Endothelial cell of umbilical vein (primary cell): ENCODE measurements around the gene PARK7. TPM values are rescaled to one million over a fixed set of nuclear protein-coding genes. Genes with fewer than 3 reads are reported as not detected.

Source experiments
- BruUV-seq: library from RNA; stranded (reverse); fragments of 400-500 nt; replicated peaks from 2 replicates; lab custom pipeline; 2021; lab: Mats Ljungman, UMichigan
- CTCF ChIA-PET: fragments of 300-600, 350-600 bp; sonication (Branson Sonifier 250); formaldehyde crosslinking; loops from one replicate; lab custom pipeline; 2021; ENCODE audit warnings: antibody characterized with exemption, inconsistent platforms; lab: Charles Lee
- POLR2A ChIA-PET: fragments of 300-600, 350-600 bp; sonication (Branson Sonifier 250); formaldehyde crosslinking; loops from one replicate; lab custom pipeline; 2021; ENCODE audit warnings: antibody characterized with exemption, inconsistent platforms; lab: Charles Lee
- DNase-seq: peaks from one replicate; pipeline ENCODE4 v3.0.0-alpha.2; 2011; ENCODE audit warnings: low read depth, low spot score
- FAIRE-seq: peaks from 2 replicates; lab custom pipeline; 2011; peaks lifted over from hg19 to GRCh38; lab: Jason Lieb, UNC
- H2AFZ ChIP-seq: 2 replicates; pipeline ENCODE4 v1.6.0; 2012; ENCODE audit warnings: low read depth, low read length, control low read depth, inconsistent platforms
- H3K27ac ChIP-seq: 2 replicates; pipeline ENCODE4 v1.5.1; 2011; ENCODE audit warnings: low read depth, mild to moderate bottlenecking, control low read depth, low read length, moderate library complexity; ENCODE audit not compliant: insufficient read depth
- H3K27me3 ChIP-seq, 2 experiments: 2 replicates each; pipeline versions ENCODE4 v1.6.0 to v1.6.1; 2011; ENCODE audit warnings: low read length in 2 of 2, mixed read lengths in 1 of 2; ENCODE audit not compliant: control insufficient read depth in 2 of 2, insufficient read depth in 2 of 2
- H3K36me3 ChIP-seq, 2 experiments: 2 replicates in 1 of 2; 3 replicates in 1 of 2; pipeline ENCODE4 v1.5.1; 2011; ENCODE audit warnings: low read length in 2 of 2, mild to moderate bottlenecking in 1 of 2, moderate library complexity in 1 of 2; ENCODE audit not compliant: control insufficient read depth in 2 of 2, insufficient read depth in 2 of 2; ENCODE audit errors: extremely low read depth in 1 of 2
- H3K4me1 ChIP-seq: 3 replicates; pipeline ENCODE4 v1.5.1; 2011; ENCODE audit warnings: mild to moderate bottlenecking, low read length; ENCODE audit not compliant: control insufficient read depth, insufficient read depth; ENCODE audit errors: extremely low read depth
- H3K4me2 ChIP-seq: 2 replicates; pipeline ENCODE4 v1.6.1; 2011; ENCODE audit warnings: low read length, control low read depth, mixed read lengths; ENCODE audit not compliant: insufficient read depth
- H3K4me3 ChIP-seq, 3 experiments: fragments of 200-600 bp in 1 of 3; sonication (generic), shearing (Covaris generic) in 1 of 3; replicated peaks in 1 of 3; 2 replicates each; pipeline ENCODE4 v1.5.1; 2011 to 2016; ENCODE audit warnings: control low read depth in 3 of 3, low read length in 3 of 3, mild to moderate bottlenecking in 2 of 3, inconsistent platforms in 1 of 3, low read depth in 1 of 3, moderate library complexity in 1 of 3; ENCODE audit not compliant: insufficient read depth in 1 of 3
- H3K79me2 ChIP-seq: 2 replicates; pipeline ENCODE4 v1.6.0; 2012; ENCODE audit warnings: low read length, inconsistent platforms; ENCODE audit not compliant: control insufficient read depth, insufficient read depth
- H3K9ac ChIP-seq: replicated peaks from 2 replicates; pipeline ENCODE3; 2011; ENCODE audit warnings: low read length, control low read depth; ENCODE audit not compliant: insufficient read depth; ENCODE audit errors: extremely low read depth
- H3K9me1 ChIP-seq: replicated peaks from 3 replicates; pipeline ENCODE4 v1.6.0; 2011; ENCODE audit warnings: mild to moderate bottlenecking, low read length; ENCODE audit not compliant: control insufficient read depth, insufficient read depth; ENCODE audit errors: extremely low read depth
- H3K9me3 ChIP-seq: replicated peaks from 2 replicates; pipeline ENCODE4 v1.5.1; 2012; ENCODE audit warnings: low read length, inconsistent platforms; ENCODE audit not compliant: control insufficient read depth, insufficient read depth
- H4K20me1 ChIP-seq: replicated peaks from 2 replicates; pipeline ENCODE3; 2011; ENCODE audit warnings: mild to moderate bottlenecking, low read length; ENCODE audit not compliant: control insufficient read depth, insufficient read depth; ENCODE audit errors: extremely low read depth
- EZH2 ChIP-seq: IDR thresholded peaks from 2 replicates; pipeline ENCODE4 v1.6.1; 2012; ENCODE audit warnings: borderline replicate concordance, low read depth, mild to moderate bottlenecking, moderate library complexity, low read length, inconsistent platforms; ENCODE audit not compliant: severe bottlenecking
- FOS ChIP-seq: IDR thresholded peaks from 2 replicates; pipeline ENCODE4 v1.6.1; 2011; ENCODE audit warnings: mild to moderate bottlenecking, low read length, moderate library complexity, borderline replicate concordance; ENCODE audit not compliant: insufficient read depth
- GATA2 ChIP-seq: IDR thresholded peaks from 2 replicates; pipeline ENCODE4 v1.7.0; 2011; ENCODE audit warnings: low read depth, mild to moderate bottlenecking, moderate library complexity, mixed read lengths, low read length; ENCODE audit not compliant: insufficient read length, insufficient read depth
- JUN ChIP-seq: IDR thresholded peaks from 2 replicates; pipeline ENCODE4 v1.6.1; 2011; ENCODE audit warnings: borderline replicate concordance, low read depth; ENCODE audit not compliant: insufficient read length, insufficient read depth
- MYC ChIP-seq: IDR thresholded peaks from one replicate; pipeline ENCODE4 v1.6.1; 2011; ENCODE audit warnings: mild to moderate bottlenecking, low read depth, low read length
- POLR2A ChIP-seq: IDR thresholded peaks from 2 replicates; pipeline ENCODE4 v1.6.1; 2012; ENCODE audit warnings: low read depth, mild to moderate bottlenecking, control low read depth, low read length
- POLR2AphosphoS5 ChIP-seq: IDR thresholded peaks from 2 replicates; pipeline ENCODE4 v1.6.1; 2012; ENCODE audit warnings: low read depth, mild to moderate bottlenecking, control low read depth, low read length, moderate library complexity; ENCODE audit not compliant: insufficient read depth
- dilution Hi-C: fragments of 300-500 bp; cut with MboI; formaldehyde crosslinking; loops from one replicate; pipeline ENCODE4 v1.15.0; 2019; ENCODE audit warnings: low sequenced_read_pairs; ENCODE audit not compliant: extremely low pct_ligation_motif_present
- intact Hi-C: fragments of 100-400 bp; cut with micrococcal nuclease; formaldehyde crosslinking; loops from one replicate; pipeline ENCODE4 v1.10.0; 2022
- polyA plus RNA-seq, 4 experiments: library from polyadenylated mRNA; depleted of rRNA in 3 of 4; stranded (reverse) in 3 of 4; unstranded in 1 of 4; fragments of >200 nt; gene quantifications; 2 replicates each; pipeline versions ENCODE4 v1.2.1 to v1.2.3, GENCODE V29; 2011 to 2012; ENCODE audit warnings: missing spikeins in 1 of 4
- total RNA-seq: library from RNA; stranded (reverse); gene quantifications from 2 replicates; pipeline ENCODE4 v1.2.3, GENCODE V29; 2021
- TF ChIP-seq, protein P1 (sequence below): IDR thresholded peaks from 2 replicates; pipeline ENCODE4 v1.6.1; 2011; ENCODE audit not compliant: insufficient read depth, insufficient read length
- TF ChIP-seq, protein P2 (sequence below), 2 donors: IDR thresholded peaks; 1 replicate in 1 of 2; 2 replicates in 1 of 2; pipeline ENCODE4 v1.5.1; 2011; ENCODE audit warnings: low read length in 2 of 2, mild to moderate bottlenecking in 2 of 2, moderate library complexity in 2 of 2, control low read depth in 1 of 2, inconsistent platforms in 1 of 2, low read depth in 1 of 2; ENCODE audit not compliant: insufficient read depth in 1 of 2; ENCODE audit errors: extremely low read depth in 1 of 2

Gene PARK7
- total and polyA plus RNA-seq, 2 donors (not counting 3 experiments of a cell fraction or from before 2014, with no cell fraction given), result 203 to 294 TPM

DNA sequence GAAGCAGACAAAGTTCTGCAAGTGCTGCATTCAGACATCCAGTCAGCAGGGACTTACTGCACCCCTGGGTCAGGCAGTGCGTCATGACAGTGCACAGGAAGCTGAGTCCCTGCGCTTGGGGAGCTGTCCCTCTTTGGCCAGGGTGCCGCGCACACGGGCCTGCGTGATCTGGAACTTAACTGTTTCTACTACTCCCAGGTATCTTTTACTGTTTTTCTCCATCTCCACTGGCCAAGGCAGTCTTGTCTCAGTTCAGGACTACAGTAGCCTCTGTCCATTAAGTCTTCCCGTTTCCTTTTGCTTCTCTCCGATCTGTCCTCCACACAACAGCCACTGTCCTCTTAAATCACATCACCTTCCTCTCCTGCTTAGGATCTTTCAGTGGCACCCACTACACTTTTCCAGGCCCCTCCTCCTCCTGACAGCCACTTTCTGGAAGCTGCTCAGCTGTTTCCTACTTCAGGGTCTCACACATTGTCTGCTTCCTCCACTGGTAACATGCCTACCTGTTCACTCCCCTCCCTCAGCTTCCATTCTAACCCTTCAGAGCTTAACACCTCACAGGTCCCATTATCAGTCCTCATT lies 48.7 kb downstream of the PARK7 start:
- ChIA-PET POLR2A (no interaction called here), CTCF (no interaction called here)
- Histone ChIP-seq H3K27me3 (no peaks in the 10 kb centered on the region), H2AFZ (no peak overlapping the region), H3K4me3 (no peak overlapping the region), H3K27ac (no peak overlapping the region), H3K4me2 (no peak overlapping the region), H3K9me3 (no peaks in the 10 kb centered on the region), H3K4me1 (peaks cover 17% of the 10 kb centered on the region), H3K9ac (no peak overlapping the region), H3K36me3 (peaks cover 21% of the 10 kb centered on the region in 2 experiments), H4K20me1 (no peaks in the 10 kb centered on the region), H3K9me1 (no peaks in the 10 kb centered on the region), H3K79me2 (peaks cover 26% of the 10 kb centered on the region)
- no TSS peak for BruUV-seq
- TF ChIP-seq FOS, result no peak
- TF ChIP-seq POLR2AphosphoS5, result no peak
- no peak for TF ChIP-seq POLR2A
- TF ChIP-seq, protein P1, sequence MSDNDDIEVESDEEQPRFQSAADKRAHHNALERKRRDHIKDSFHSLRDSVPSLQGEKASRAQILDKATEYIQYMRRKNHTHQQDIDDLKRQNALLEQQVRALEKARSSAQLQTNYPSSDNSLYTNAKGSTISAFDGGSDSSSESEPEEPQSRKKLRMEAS, result no peak
- TF ChIP-seq, protein P2, sequence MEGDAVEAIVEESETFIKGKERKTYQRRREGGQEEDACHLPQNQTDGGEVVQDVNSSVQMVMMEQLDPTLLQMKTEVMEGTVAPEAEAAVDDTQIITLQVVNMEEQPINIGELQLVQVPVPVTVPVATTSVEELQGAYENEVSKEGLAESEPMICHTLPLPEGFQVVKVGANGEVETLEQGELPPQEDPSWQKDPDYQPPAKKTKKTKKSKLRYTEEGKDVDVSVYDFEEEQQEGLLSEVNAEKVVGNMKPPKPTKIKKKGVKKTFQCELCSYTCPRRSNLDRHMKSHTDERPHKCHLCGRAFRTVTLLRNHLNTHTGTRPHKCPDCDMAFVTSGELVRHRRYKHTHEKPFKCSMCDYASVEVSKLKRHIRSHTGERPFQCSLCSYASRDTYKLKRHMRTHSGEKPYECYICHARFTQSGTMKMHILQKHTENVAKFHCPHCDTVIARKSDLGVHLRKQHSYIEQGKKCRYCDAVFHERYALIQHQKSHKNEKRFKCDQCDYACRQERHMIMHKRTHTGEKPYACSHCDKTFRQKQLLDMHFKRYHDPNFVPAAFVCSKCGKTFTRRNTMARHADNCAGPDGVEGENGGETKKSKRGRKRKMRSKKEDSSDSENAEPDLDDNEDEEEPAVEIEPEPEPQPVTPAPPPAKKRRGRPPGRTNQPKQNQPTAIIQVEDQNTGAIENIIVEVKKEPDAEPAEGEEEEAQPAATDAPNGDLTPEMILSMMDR (IDR thresholded peaks at IDR 0.05; ENCODE audit: extremely low read depth in 1 of 2, insufficient read depth in 1 of 2, low read depth in 1 of 2, low read length in 2 of 2), result no peak
- no peak for TF ChIP-seq JUN
- TF ChIP-seq EZH2, result no peak
- no peak for TF ChIP-seq MYC
- TF ChIP-seq GATA2, result no peak
- FAIRE-seq, result no peak
- no peak for DNase-seq
- dilution Hi-C loops (loop anchor here (10.0 kb wide), 1 partner anchor 305 kb away; the partner anchor contains the start of gene SLC45A1), intact Hi-C loops (no loop called here)
